K562 (cell line): ENCODE results near the gene BNIP3. TPM values are rescaled to one million over a fixed set of nuclear protein-coding genes. Genes with fewer than 3 reads are reported as not detected.

ENCODE experiments used
- ATAC-seq: fragments of 200-7000 bp; cut with Tn5 transposase; 3 replicates; pipeline ENCODE4 v1.9.1; 2020; ENCODE audit warnings: moderate library complexity
- BruUV-seq: library from RNA; stranded (reverse); fragments of 400-500 nt; replicated peaks from 2 replicates; lab custom pipeline; 2021; lab: Mats Ljungman, UMichigan
- CTCF ChIA-PET: fragments of 300-600 bp; formaldehyde crosslinking; extraction: SDS; loops from one replicate; lab custom pipeline; 2021; ENCODE audit warnings: low intra/inter-chr PET ratio; lab: Yijun Ruan, JAX
- POLR2A ChIA-PET: fragments of 300-600, 350-650 bp; sonication (Branson Sonifier 250); formaldehyde crosslinking; extraction: SDS; loops from one replicate; lab custom pipeline; 2021; ENCODE audit warnings: antibody characterized with exemption, inconsistent platforms; lab: Yijun Ruan, JAX
- DNase-seq, 4 experiments: peaks; one replicate each; pipeline versions ENCODE4 v3.0.0 to v3.0.0-alpha.2; 2011 to 2018; ENCODE audit warnings: low spot score in 3 of 4, mixed read lengths in 3 of 4; ENCODE audit errors: extremely low read depth in 1 of 4
- FAIRE-seq: peaks from 2 replicates; lab custom pipeline; 2011; peaks lifted over from hg19 to GRCh38; lab: Jason Lieb, UNC
- H2AFZ ChIP-seq: 2 replicates; pipeline ENCODE4 v1.6.0; 2011; ENCODE audit warnings: low read depth, low read length, control low read depth, inconsistent platforms
- H3K27ac ChIP-seq: fragments of 200-600 bp; 3 replicates; pipeline ENCODE4 v1.8.0; 2011; ENCODE audit warnings: low read depth, mild to moderate bottlenecking, control low read depth, inconsistent platforms, low read length, moderate library complexity, mixed read lengths; ENCODE audit errors: extremely low read depth
- H3K27me3 ChIP-seq, 2 experiments: fragments of 300-600 bp in 1 of 2; 2 replicates in 1 of 2; 3 replicates in 1 of 2; pipeline versions ENCODE4 v1.6.0 to v1.8.0; 2011; ENCODE audit warnings: inconsistent platforms in 2 of 2, low read length in 2 of 2, mild to moderate bottlenecking in 1 of 2, mixed read lengths in 1 of 2, moderate library complexity in 1 of 2; ENCODE audit not compliant: control insufficient read depth in 2 of 2, insufficient read depth in 2 of 2
- H3K36me3 ChIP-seq: fragments of 300-600 bp; 3 replicates; pipeline ENCODE4 v1.8.0; 2011; ENCODE audit warnings: mild to moderate bottlenecking, low read length, inconsistent platforms; ENCODE audit not compliant: control insufficient read depth, insufficient read depth
- H3K4me1 ChIP-seq, 2 experiments: fragments of 200-600 bp in 1 of 2; replicated peaks in 1 of 2; 2 replicates in 1 of 2; 3 replicates in 1 of 2; pipeline versions ENCODE4 v1.5.1 to v1.8.0; 2011; ENCODE audit warnings: inconsistent platforms in 2 of 2, low read length in 2 of 2, mild to moderate bottlenecking in 1 of 2, mixed read lengths in 1 of 2, moderate library complexity in 1 of 2; ENCODE audit not compliant: control insufficient read depth in 2 of 2, insufficient read depth in 2 of 2
- H3K4me2 ChIP-seq: 2 replicates; pipeline ENCODE4 v1.6.1; 2011; ENCODE audit warnings: low read length, control low read depth, inconsistent platforms, mixed read lengths; ENCODE audit not compliant: insufficient read depth
- H3K4me3 ChIP-seq: fragments of 200-600 bp; sonication (generic), shearing (Covaris generic); 2 replicates; pipeline ENCODE4 v1.5.1; 2016; ENCODE audit warnings: control low read depth, inconsistent platforms
- H3K79me2 ChIP-seq: fragments of 200-600 bp; 3 replicates; pipeline ENCODE4 v1.8.0; 2011; ENCODE audit warnings: low read length, inconsistent platforms; ENCODE audit not compliant: control insufficient read depth, insufficient read depth
- H3K9ac ChIP-seq, 2 experiments: 2 replicates each; pipeline versions ENCODE4 v1.6.0 to v1.6.1; 2011; ENCODE audit warnings: low read depth in 2 of 2, low read length in 2 of 2, control low read depth in 1 of 2, inconsistent platforms in 1 of 2, mild to moderate bottlenecking in 1 of 2, mixed read lengths in 1 of 2; ENCODE audit not compliant: insufficient read depth in 1 of 2
- H3K9me1 ChIP-seq: one replicate; pipeline ENCODE4 v1.6.0; 2011; ENCODE audit warnings: inconsistent platforms, mild to moderate bottlenecking, low read length, moderate library complexity; ENCODE audit not compliant: control insufficient read depth, insufficient read depth
- H3K9me3 ChIP-seq: replicated peaks from 2 replicates; pipeline ENCODE4 v1.5.1; 2011; ENCODE audit warnings: low read depth, low read length, inconsistent platforms; ENCODE audit not compliant: control insufficient read depth, insufficient read depth
- H4K20me1 ChIP-seq: replicated peaks from 2 replicates; pipeline ENCODE4 v1.6.1; 2011; ENCODE audit warnings: low read length, inconsistent platforms, mixed read lengths; ENCODE audit not compliant: control insufficient read depth, insufficient read depth
- MXI1 ChIP-seq: IDR thresholded peaks from 2 replicates; pipeline ENCODE4 v1.6.1; 2011; ENCODE audit warnings: low read depth, mild to moderate bottlenecking, improper control_type of control experiment, low read length
- RHOXF2B ChIP-seq: fragments of 250-450 bp; sonication (Bioruptor Pico); conservative IDR thresholded peaks from 2 replicates; pipeline ENCODE4 v1.5.1; 2021
- YBX1 ChIP-seq: fragments of 450-650 bp; IDR thresholded peaks from 2 replicates; pipeline ENCODE4 v1.7.1; 2016; ENCODE audit warnings: mild to moderate bottlenecking
- ZBTB1 ChIP-seq: sonication (generic); formaldehyde crosslinking; IDR thresholded peaks from 2 replicates; pipeline ENCODE4 v1.8.1; 2023; ENCODE audit warnings: missing genetic modification reagents, low read depth, mild to moderate bottlenecking, borderline replicate concordance
- WGBS: fragments of 100-300 bp; shearing (Covaris generic); methylation state at CpG from one replicate; pipeline ENCODE4 v1.1.6; 2016; ENCODE audit warnings: low coverage, mixed read lengths; ENCODE audit not compliant: insufficient coverage; ENCODE audit errors: missing lambda C conversion rate; 5-methylcytosine and 5-hydroxymethylcytosine counted together
- in situ Hi-C: fragments of 300-500 bp; cut with MboI; formaldehyde crosslinking; loops from 4 replicates; pipeline ENCODE4 v1.15.0; 2018; ENCODE audit warnings: inconsistent platforms, mixed read lengths
- intact Hi-C: fragments of 100-400 bp; cut with micrococcal nuclease; formaldehyde crosslinking; loops from 2 replicates; pipeline ENCODE4 v1.14.2; 2022
- polyA plus RNA-seq, 8 experiments: library from polyadenylated mRNA; depleted of rRNA in 4 of 8; stranded (reverse) in 5 of 8; unstranded in 3 of 8; fragments of >200 nt; fragmentation: Nextera tagmentation in 2 of 8; fragmentation: Illumina TruSeq in 1 of 8; extraction: Ambion mirVana in 2 of 8; extraction: Trizol in 1 of 8; gene quantifications; 2 replicates each; pipeline versions ENCODE4 v1.2.1 to v1.2.3, GENCODE V29; 2011 to 2014; ENCODE audit warnings: inconsistent platforms in 1 of 8, missing spikeins in 1 of 8
- total RNA-seq, 7 experiments: library from RNA; depleted of rRNA in 6 of 7; stranded (reverse); fragments of >200 nt in 6 of 7; fragmentation: Illumina TruSeq in 2 of 7; extraction: Trizol in 2 of 7; gene quantifications; 2 replicates each; pipeline versions ENCODE4 v1.2.1 to v1.2.3, GENCODE V29; 2011 to 2021; ENCODE audit warnings: low replicate concordance in 1 of 7
- TF ChIP-seq, protein P1 (sequence below): fragments of 250-450 bp; sonication (Bioruptor Pico); IDR thresholded peaks from 2 replicates; pipeline ENCODE4 v1.5.0; 2021; ENCODE audit warnings: mild to moderate bottlenecking, borderline replicate concordance
- TF ChIP-seq, protein P2 (sequence below), 2 experiments: fragments of 450-650 bp; IDR thresholded peaks; 2 replicates each; pipeline ENCODE4 v1.6.1; 2018; ENCODE audit warnings: mild to moderate bottlenecking in 2 of 2, low read depth in 1 of 2; ENCODE audit not compliant: partially characterized antibody in 2 of 2
- TF ChIP-seq, protein P3 (sequence below): sonication (generic); formaldehyde crosslinking; IDR thresholded peaks from 2 replicates; pipeline ENCODE4 v1.8.1; 2023; ENCODE audit warnings: mild to moderate bottlenecking, missing genetic modification reagents
- TF ChIP-seq, protein P4 (sequence below): sonication (generic); formaldehyde crosslinking; IDR thresholded peaks from 2 replicates; pipeline ENCODE4 v1.8.1; 2023; ENCODE audit warnings: mild to moderate bottlenecking, missing genetic modification reagents

BNIP3 gene
- total and polyA plus RNA-seq, 9 of the 15 experiments (the other 6 are each of a cell fraction or from before 2014, with no cell fraction given) = 9.2 to 119 (median 42.2) TPM

DNA sequence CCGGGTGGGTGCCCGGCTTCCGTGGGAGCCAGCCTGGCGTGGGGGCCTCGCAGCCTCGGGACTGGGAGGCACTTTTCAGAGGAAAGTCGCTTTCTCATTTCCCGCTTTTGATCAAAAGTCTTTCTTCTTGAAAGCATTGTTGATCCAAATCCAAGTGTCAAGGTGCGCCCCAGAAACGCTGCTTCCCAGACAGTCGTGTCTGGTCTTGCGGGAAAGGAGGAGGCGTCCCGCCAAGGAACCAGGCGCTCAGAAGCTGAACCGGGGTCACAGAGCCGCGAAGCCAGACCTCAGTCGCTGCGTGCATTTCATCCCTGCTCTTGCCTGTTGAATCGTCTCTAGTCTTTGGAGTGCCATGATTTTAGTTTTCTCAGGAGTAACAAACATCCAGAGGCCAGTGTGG, 1.1 kb upstream of the BNIP3 start:
- Histone ChIP-seq H2AFZ (peak overlapping the region; percentile 76; the same call in 1 of the 2 replicates), H3K4me3 (peak overlapping the region; percentile 68), H3K9ac (peak overlapping the region; percentile 71 to 94; a peak in 3 of 4 replicates), H3K79me2 (peaks cover 50% of the 10 kb centered on the region), H3K9me1 (no peaks in the 10 kb centered on the region), H3K36me3 (peaks cover 16% of the 10 kb centered on the region), H3K9me3 (no peaks in the 10 kb centered on the region), H4K20me1 (peaks cover 18% of the 10 kb centered on the region), H3K27ac (peak overlapping the region; percentile 79; the same call in 2 of the 3 replicates), H3K4me2 (peak overlapping the region; percentile 84), H3K27me3 (no peaks in the 10 kb centered on the region), H3K4me1 (peaks cover 25 to 35% of the 10 kb centered on the region in 2 experiments; a peak in 4 of 5 replicates)
- in situ Hi-C loops (no loop called here), intact Hi-C loops (loop anchor here (5.0 to 10.0 kb wide), 2 partner anchors 40 to 78 kb away; partner anchors contain the start of gene PPP2R2D)
- FAIRE-seq (no peak), DNase-seq (no peak), ATAC-seq (no peak)
- WGBS = 78% methylated on average over 3 of the region's 21 CpGs
- ChIA-PET POLR2A (no interaction called here), CTCF (no interaction called here)
- no TSS peak for BruUV-seq
- TF ChIP-seq, protein P1, sequence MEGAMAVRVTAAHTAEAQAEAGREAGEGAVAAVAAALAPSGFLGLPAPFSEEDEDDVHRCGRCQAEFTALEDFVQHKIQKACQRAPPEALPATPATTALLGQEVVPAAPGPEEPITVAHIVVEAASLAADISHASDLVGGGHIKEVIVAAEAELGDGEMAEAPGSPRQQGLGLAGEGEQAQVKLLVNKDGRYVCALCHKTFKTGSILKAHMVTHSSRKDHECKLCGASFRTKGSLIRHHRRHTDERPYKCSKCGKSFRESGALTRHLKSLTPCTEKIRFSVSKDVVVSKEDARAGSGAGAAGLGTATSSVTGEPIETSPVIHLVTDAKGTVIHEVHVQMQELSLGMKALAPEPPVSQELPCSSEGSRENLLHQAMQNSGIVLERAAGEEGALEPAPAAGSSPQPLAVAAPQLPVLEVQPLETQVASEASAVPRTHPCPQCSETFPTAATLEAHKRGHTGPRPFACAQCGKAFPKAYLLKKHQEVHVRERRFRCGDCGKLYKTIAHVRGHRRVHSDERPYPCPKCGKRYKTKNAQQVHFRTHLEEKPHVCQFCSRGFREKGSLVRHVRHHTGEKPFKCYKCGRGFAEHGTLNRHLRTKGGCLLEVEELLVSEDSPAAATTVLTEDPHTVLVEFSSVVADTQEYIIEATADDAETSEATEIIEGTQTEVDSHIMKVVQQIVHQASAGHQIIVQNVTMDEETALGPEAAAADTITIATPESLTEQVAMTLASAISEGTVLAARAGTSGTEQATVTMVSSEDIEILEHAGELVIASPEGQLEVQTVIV (CRISPR knock-in tag) = no peak
- TF ChIP-seq, protein P2, sequence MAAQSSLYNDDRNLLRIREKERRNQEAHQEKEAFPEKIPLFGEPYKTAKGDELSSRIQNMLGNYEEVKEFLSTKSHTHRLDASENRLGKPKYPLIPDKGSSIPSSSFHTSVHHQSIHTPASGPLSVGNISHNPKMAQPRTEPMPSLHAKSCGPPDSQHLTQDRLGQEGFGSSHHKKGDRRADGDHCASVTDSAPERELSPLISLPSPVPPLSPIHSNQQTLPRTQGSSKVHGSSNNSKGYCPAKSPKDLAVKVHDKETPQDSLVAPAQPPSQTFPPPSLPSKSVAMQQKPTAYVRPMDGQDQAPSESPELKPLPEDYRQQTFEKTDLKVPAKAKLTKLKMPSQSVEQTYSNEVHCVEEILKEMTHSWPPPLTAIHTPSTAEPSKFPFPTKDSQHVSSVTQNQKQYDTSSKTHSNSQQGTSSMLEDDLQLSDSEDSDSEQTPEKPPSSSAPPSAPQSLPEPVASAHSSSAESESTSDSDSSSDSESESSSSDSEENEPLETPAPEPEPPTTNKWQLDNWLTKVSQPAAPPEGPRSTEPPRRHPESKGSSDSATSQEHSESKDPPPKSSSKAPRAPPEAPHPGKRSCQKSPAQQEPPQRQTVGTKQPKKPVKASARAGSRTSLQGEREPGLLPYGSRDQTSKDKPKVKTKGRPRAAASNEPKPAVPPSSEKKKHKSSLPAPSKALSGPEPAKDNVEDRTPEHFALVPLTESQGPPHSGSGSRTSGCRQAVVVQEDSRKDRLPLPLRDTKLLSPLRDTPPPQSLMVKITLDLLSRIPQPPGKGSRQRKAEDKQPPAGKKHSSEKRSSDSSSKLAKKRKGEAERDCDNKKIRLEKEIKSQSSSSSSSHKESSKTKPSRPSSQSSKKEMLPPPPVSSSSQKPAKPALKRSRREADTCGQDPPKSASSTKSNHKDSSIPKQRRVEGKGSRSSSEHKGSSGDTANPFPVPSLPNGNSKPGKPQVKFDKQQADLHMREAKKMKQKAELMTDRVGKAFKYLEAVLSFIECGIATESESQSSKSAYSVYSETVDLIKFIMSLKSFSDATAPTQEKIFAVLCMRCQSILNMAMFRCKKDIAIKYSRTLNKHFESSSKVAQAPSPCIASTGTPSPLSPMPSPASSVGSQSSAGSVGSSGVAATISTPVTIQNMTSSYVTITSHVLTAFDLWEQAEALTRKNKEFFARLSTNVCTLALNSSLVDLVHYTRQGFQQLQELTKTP (IDR thresholded peaks at IDR 0.05; ENCODE audit: low read depth in 1 of 2, partially characterized antibody in 2 of 2) = no peak
- TF ChIP-seq, protein P3, sequence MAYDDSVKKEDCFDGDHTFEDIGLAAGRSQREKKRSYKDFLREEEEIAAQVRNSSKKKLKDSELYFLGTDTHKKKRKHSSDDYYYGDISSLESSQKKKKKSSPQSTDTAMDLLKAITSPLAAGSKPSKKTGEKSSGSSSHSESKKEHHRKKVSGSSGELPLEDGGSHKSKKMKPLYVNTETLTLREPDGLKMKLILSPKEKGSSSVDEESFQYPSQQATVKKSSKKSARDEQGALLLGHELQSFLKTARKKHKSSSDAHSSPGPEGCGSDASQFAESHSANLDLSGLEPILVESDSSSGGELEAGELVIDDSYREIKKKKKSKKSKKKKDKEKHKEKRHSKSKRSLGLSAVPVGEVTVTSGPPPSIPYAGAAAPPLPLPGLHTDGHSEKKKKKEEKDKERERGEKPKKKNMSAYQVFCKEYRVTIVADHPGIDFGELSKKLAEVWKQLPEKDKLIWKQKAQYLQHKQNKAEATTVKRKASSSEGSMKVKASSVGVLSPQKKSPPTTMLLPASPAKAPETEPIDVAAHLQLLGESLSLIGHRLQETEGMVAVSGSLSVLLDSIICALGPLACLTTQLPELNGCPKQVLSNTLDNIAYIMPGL (CRISPR knock-in tag) = no peak
- TF ChIP-seq ZBTB1 = no peak
- no peak for TF ChIP-seq RHOXF2B (CRISPR knock-in tag)
- TF ChIP-seq, protein P4, sequence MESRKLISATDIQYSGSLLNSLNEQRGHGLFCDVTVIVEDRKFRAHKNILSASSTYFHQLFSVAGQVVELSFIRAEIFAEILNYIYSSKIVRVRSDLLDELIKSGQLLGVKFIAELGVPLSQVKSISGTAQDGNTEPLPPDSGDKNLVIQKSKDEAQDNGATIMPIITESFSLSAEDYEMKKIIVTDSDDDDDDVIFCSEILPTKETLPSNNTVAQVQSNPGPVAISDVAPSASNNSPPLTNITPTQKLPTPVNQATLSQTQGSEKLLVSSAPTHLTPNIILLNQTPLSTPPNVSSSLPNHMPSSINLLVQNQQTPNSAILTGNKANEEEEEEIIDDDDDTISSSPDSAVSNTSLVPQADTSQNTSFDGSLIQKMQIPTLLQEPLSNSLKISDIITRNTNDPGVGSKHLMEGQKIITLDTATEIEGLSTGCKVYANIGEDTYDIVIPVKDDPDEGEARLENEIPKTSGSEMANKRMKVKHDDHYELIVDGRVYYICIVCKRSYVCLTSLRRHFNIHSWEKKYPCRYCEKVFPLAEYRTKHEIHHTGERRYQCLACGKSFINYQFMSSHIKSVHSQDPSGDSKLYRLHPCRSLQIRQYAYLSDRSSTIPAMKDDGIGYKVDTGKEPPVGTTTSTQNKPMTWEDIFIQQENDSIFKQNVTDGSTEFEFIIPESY (CRISPR knock-in tag) = peak; percentile 93
- no peak for TF ChIP-seq YBX1
- no peak for TF ChIP-seq MXI1
